Measurements from ENCODE around the gene BRSK1.

The BRSK1 gene

DNA sequence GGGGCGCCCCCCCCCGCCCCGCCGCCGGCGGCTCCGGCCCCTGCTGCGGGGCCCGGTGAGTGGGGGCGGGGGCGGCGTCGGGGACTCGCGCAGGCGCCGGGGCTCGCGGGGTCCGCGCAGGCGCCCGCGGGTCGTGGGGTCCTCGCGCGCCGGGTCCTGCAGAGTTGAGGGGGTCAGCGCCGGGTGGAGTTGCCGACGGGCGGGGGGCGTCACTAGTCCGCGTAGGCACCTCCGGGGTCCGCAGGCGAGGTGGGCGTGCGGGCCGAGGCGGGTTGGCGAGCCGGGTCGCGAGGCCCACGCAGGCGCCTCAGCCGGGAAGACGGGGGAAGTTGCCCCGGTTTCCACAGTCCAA is 25.3 kb upstream of the BRSK1 start:
- no peak for TF ChIP-seq TEAD4 (IDR thresholded peaks at IDR 0.05)
- peak; percentile 55; the same call in 1 of the 2 replicates for TF ChIP-seq ZBTB7A (IDR thresholded peaks at IDR 0.05; ENCODE audit: low read depth)

DNA sequence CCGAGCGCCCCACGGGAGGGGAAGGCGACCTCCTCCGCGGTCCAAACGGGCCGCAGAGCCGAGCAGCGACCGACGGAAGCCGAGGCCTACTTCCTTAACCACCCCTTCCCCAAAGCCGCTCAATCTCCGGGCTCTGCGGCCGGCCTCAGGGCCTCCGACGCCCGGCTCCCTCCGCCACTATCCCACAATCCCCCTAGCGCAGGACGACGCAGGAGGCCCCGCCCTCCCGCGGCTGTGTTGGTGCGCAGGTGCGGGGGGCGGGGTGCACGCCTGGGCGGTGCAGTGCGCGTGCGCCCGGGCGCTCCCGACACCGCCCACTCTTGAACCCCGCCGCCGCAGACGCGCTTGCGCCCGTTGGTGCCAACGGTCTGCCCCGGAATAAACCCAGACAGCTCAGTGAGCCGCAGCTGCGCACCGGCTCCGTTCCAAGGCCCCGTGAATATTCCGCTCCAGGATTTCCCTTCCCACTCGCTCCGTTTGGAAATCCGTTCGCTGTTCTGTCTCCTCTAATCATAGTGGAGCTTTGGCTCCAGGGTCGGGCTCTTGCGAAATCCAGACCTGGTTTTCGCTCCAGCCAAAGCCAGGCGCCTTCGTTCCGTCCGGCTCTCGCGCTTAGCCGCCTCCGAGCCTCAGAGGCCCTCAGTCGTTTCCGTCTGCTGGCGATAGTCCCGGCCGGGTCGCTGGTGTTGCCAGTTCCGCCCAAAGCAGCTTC is 24.8 kb upstream of the BRSK1 start, which contains the start of gene PPP6R1:
Gene PPP6R1, minus strand, starts transcription at position 190 of the 712 bp plus-strand sequence. CDS start 11,914 bp downstream, outside the sequence.
- TF ChIP-seq EP300 (IDR thresholded peaks at IDR 0.05; ENCODE audit: borderline replicate concordance) = no peak; the same call in 1 of the 2 replicates
- TF ChIP-seq, protein P1, sequence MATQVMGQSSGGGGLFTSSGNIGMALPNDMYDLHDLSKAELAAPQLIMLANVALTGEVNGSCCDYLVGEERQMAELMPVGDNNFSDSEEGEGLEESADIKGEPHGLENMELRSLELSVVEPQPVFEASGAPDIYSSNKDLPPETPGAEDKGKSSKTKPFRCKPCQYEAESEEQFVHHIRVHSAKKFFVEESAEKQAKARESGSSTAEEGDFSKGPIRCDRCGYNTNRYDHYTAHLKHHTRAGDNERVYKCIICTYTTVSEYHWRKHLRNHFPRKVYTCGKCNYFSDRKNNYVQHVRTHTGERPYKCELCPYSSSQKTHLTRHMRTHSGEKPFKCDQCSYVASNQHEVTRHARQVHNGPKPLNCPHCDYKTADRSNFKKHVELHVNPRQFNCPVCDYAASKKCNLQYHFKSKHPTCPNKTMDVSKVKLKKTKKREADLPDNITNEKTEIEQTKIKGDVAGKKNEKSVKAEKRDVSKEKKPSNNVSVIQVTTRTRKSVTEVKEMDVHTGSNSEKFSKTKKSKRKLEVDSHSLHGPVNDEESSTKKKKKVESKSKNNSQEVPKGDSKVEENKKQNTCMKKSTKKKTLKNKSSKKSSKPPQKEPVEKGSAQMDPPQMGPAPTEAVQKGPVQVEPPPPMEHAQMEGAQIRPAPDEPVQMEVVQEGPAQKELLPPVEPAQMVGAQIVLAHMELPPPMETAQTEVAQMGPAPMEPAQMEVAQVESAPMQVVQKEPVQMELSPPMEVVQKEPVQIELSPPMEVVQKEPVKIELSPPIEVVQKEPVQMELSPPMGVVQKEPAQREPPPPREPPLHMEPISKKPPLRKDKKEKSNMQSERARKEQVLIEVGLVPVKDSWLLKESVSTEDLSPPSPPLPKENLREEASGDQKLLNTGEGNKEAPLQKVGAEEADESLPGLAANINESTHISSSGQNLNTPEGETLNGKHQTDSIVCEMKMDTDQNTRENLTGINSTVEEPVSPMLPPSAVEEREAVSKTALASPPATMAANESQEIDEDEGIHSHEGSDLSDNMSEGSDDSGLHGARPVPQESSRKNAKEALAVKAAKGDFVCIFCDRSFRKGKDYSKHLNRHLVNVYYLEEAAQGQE (IDR thresholded peaks at IDR 0.05; ENCODE audit: low read depth) = no peak
- peak; percentile 52; the same call in 1 of the 2 replicates for TF ChIP-seq FOXM1 (IDR thresholded peaks at IDR 0.05; ENCODE audit: borderline replicate concordance, low read depth)
- TF ChIP-seq MAX (IDR thresholded peaks at IDR 0.05) = peak; percentile 70; the same call in 1 of the 2 replicates
- TF ChIP-seq RAD21 (IDR thresholded peaks at IDR 0.05; ENCODE audit: low read depth) = peak; percentile 23; the same call in 1 of the 2 replicates
- TF ChIP-seq CREB1 (IDR thresholded peaks at IDR 0.05; ENCODE audit: low read depth) = peak; percentile 41; the same call in 1 of the 2 replicates
- peak; percentile 90 for TF ChIP-seq NFIC (IDR thresholded peaks at IDR 0.05)
- TF ChIP-seq CEBPB (IDR thresholded peaks at IDR 0.05) = peak; percentile 72
- no peak; the same call in none of the 2 replicates for TF ChIP-seq EGR1 (IDR thresholded peaks at IDR 0.05)
- TF ChIP-seq, protein P2, sequence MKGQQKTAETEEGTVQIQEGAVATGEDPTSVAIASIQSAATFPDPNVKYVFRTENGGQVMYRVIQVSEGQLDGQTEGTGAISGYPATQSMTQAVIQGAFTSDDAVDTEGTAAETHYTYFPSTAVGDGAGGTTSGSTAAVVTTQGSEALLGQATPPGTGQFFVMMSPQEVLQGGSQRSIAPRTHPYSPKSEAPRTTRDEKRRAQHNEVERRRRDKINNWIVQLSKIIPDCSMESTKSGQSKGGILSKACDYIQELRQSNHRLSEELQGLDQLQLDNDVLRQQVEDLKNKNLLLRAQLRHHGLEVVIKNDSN (IDR thresholded peaks at IDR 0.05) = no peak
- TF ChIP-seq TEAD4 (IDR thresholded peaks at IDR 0.05) = peak; percentile 42
- TF ChIP-seq YY1 (IDR thresholded peaks at IDR 0.05; ENCODE audit: low read depth) = peak; percentile 52; the same call in 1 of the 2 replicates
- TF ChIP-seq TCF12 (IDR thresholded peaks at IDR 0.05; ENCODE audit: low read depth) = peak; percentile 85
- TF ChIP-seq TAF1 (IDR thresholded peaks at IDR 0.05; ENCODE audit: low read depth) = peak; percentile 73
- TF ChIP-seq ZBTB7A (IDR thresholded peaks at IDR 0.05; ENCODE audit: low read depth) = no peak

- TF ChIP-seq, protein P1 (IDR thresholded peaks at IDR 0.05; ENCODE audit: low read depth) = no peak
- no peak for TF ChIP-seq TCF12 (IDR thresholded peaks at IDR 0.05; ENCODE audit: low read depth)
- TF ChIP-seq, protein P2 (IDR thresholded peaks at IDR 0.05) = no peak
- no peak for TF ChIP-seq MAX (IDR thresholded peaks at IDR 0.05)
- no peak for TF ChIP-seq FOXM1 (IDR thresholded peaks at IDR 0.05; ENCODE audit: borderline replicate concordance, low read depth)
- no peak for TF ChIP-seq EP300 (IDR thresholded peaks at IDR 0.05; ENCODE audit: borderline replicate concordance)
- TF ChIP-seq EGR1 (IDR thresholded peaks at IDR 0.05) = no peak
- no peak for TF ChIP-seq RAD21 (IDR thresholded peaks at IDR 0.05; ENCODE audit: low read depth)
- TF ChIP-seq YY1 (IDR thresholded peaks at IDR 0.05; ENCODE audit: low read depth) = no peak
- TF ChIP-seq CREB1 (IDR thresholded peaks at IDR 0.05; ENCODE audit: low read depth) = no peak
Measured at GRCh38 chr19:55259540-55260210, 24.1 kb upstream of the BRSK1 start.

DNA sequence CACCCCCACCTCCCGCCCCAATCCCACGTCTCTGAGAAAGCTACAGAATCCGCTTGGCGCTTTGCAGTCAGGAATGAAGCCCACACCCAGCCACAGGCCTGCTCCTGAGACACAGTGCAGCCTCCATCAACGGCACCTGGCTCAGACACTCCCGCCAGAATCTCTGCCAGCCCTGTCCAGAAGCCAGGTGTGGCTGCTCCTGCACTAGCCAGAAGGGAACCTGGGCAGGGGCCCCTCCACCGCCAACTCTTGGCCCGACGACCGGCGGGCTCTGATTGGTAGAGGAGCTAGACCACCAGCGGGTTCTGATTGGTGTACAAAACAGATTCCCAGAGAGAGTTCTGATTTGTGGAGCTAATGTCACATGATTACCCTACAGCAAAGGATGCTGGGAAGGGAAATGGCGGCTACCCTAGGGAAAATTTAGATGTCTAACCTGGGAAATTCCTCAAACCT is 22.1 kb upstream of the BRSK1 start:
- TF ChIP-seq TEAD4 (IDR thresholded peaks at IDR 0.05) = no peak
- no peak for TF ChIP-seq EP300 (IDR thresholded peaks at IDR 0.05; ENCODE audit: borderline replicate concordance)
- TF ChIP-seq CEBPB (IDR thresholded peaks at IDR 0.05) = no peak
- TF ChIP-seq, protein P2 (IDR thresholded peaks at IDR 0.05) = 0 out of 2 replicates have a peak, but pooled peaks have one; percentile 35
- TF ChIP-seq RAD21 (IDR thresholded peaks at IDR 0.05; ENCODE audit: low read depth) = no peak

DNA sequence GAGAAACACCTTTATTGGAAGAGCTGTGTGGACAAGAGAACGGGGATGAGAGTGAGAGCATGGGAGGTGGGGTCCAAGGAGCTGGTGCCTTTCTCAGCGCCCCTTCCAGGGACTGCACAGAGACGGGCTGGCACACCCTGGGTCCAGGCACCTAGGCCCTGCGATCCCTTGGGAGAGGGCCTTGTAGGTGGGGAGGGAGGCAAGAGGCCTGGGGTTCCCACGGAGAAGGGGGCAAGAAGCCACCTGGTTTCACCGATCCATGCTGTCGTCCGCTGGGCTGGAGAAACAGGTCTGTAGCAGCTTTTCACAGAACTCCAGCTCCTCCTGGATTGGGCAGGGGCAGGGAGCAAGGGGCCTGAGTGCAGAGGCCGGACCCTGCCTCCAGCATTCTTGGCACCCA is 21.4 kb upstream of the BRSK1 start:
- TF ChIP-seq YY1 (IDR thresholded peaks at IDR 0.05; ENCODE audit: low read depth) (no peak), EGR1 (IDR thresholded peaks at IDR 0.05) (no peak), TCF12 (IDR thresholded peaks at IDR 0.05; ENCODE audit: low read depth) (no peak), TEAD4 (IDR thresholded peaks at IDR 0.05) (no peak), TAF1 (IDR thresholded peaks at IDR 0.05; ENCODE audit: low read depth) (no peak), CEBPB (IDR thresholded peaks at IDR 0.05) (no peak), NFIC (IDR thresholded peaks at IDR 0.05) (no peak), RAD21 (IDR thresholded peaks at IDR 0.05; ENCODE audit: low read depth) (no peak), ZBTB7A (IDR thresholded peaks at IDR 0.05; ENCODE audit: low read depth) (no peak), CREB1 (IDR thresholded peaks at IDR 0.05; ENCODE audit: low read depth) (no peak)
- TF ChIP-seq, protein P2 (IDR thresholded peaks at IDR 0.05) = no peak
- TF ChIP-seq, protein P1 (IDR thresholded peaks at IDR 0.05; ENCODE audit: low read depth) = no peak
